Stomach (tissue), 4 donors: ENCODE results near the gene CARD10.

Experiments used
- CTCF ChIP-seq, 7 experiments: fragments of 450-650 bp in 4 of 7; fragments of 200-600 bp in 3 of 7; sonication (generic) in 3 of 7; IDR thresholded peaks; one replicate each; pipeline ENCODE4 v1.5.1; 2016 to 2019; ENCODE audit warnings: antibody characterized with exemption in 7 of 7, control low read depth in 2 of 7, mild to moderate bottlenecking in 1 of 7
- EP300 ChIP-seq: sonication (generic); formaldehyde crosslinking; IDR thresholded peaks from one replicate; pipeline ENCODE4 v1.6.1; 2017; ENCODE audit warnings: antibody characterized with exemption
- POLR2A ChIP-seq, 4 donors: fragments of 450-650 bp; IDR thresholded peaks; one replicate each; pipeline ENCODE4 v1.6.1; 2016; ENCODE audit warnings: antibody characterized with exemption in 4 of 4, control low read depth in 2 of 4, mild to moderate bottlenecking in 1 of 4, moderate library complexity in 1 of 4
- POLR2AphosphoS5 ChIP-seq, 3 donors: sonication (generic); formaldehyde crosslinking; IDR thresholded peaks; one replicate each; pipeline ENCODE4 v1.6.1; 2016; ENCODE audit warnings: antibody characterized with exemption in 3 of 3

DNA sequence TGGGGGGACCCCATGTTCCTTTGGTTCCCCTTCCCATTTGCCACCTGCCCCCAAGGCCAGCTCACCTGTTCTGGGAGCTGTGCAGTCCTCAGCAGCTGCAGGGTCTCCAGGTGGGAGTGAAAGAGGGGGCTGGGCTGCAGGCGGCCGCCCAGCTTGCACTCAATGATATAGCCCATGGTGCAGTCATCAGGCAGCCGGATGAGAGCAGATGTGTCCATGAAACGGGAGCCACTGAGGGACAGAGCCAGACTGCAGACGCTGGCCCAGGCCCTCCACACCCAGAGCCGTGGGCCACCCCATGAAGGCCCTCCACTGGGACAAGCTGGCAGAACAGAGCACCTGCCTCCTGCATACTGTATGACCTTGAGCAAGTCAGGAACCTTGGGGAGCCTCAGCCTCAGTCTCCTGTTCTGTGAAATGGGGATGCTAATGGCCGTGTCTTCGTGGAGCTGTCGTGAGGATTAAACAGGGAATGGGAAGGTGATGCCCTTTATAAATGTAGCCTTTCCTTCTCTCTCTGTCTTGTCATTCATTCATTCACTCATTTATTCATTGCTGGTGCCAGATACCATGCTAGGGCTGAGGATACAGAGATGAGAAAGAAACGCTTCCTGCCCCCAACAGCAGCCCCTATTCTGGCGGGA, 44.6 kb downstream of the CARD10 start:
- TF ChIP-seq POLR2AphosphoS5 (IDR thresholded peaks at IDR 0.05) (no peak), CTCF (IDR thresholded peaks at IDR 0.05) (no peak), POLR2A (IDR thresholded peaks at IDR 0.05) (no peak), EP300 (no peak)
